Endothelial cell (in vitro differentiated cells): ENCODE measurements around the gene KCNH4. TPM values are rescaled to one million over a fixed set of nuclear protein-coding genes. Genes with fewer than 3 reads are reported as not detected.

ENCODE experiments used
- DNase-seq: peaks from one replicate; pipeline ENCODE4 v3.0.0; 2021; ENCODE audit warnings: low spot score
- H3K27ac Mint-ChIP-seq: one replicate; pipeline ENCODE4 v1.8.0; 2021; ENCODE audit warnings: mixed read lengths, inconsistent platforms; ENCODE audit not compliant: unreplicated experiment
- H3K27me3 Mint-ChIP-seq: one replicate; pipeline ENCODE4 v1.8.0; 2021; ENCODE audit warnings: mild to moderate bottlenecking, moderate library complexity, mixed read lengths, inconsistent platforms; ENCODE audit not compliant: unreplicated experiment
- H3K36me3 Mint-ChIP-seq: one replicate; pipeline ENCODE4 v1.8.0; 2021; ENCODE audit warnings: mild to moderate bottlenecking, low read depth, mixed read lengths, inconsistent platforms; ENCODE audit not compliant: unreplicated experiment
- H3K4me1 Mint-ChIP-seq: one replicate; pipeline ENCODE4 v1.8.0; 2021; ENCODE audit warnings: mild to moderate bottlenecking, mixed read lengths, inconsistent platforms; ENCODE audit not compliant: unreplicated experiment
- H3K4me3 Mint-ChIP-seq: one replicate; pipeline ENCODE4 v1.8.0; 2021; ENCODE audit warnings: mild to moderate bottlenecking, mixed read lengths, inconsistent platforms; ENCODE audit not compliant: unreplicated experiment
- H3K9me3 Mint-ChIP-seq: one replicate; pipeline ENCODE4 v1.8.0; 2021; ENCODE audit warnings: mixed read lengths, inconsistent platforms; ENCODE audit not compliant: unreplicated experiment
- total RNA-seq: library from RNA; stranded (reverse); fragmentation: NEBNext Ultra II Directional; extraction: Animal tissue kit (Norgen Biotek cat#: 25700); gene quantifications from one replicate; pipeline ENCODE4 v1.2.1, GENCODE V29; 2021; ENCODE audit not compliant: unreplicated experiment
- TF ChIP-seq, protein P1 (sequence below): fragments of 200-600 bp; sonication (generic); IDR thresholded peaks from one replicate; pipeline ENCODE4 v1.5.0; 2021; ENCODE audit warnings: antibody characterized with exemption; ENCODE audit not compliant: unreplicated experiment

KCNH4 gene
- total RNA-seq, 1 donor from 2014 or later = 0.08 TPM

DNA sequence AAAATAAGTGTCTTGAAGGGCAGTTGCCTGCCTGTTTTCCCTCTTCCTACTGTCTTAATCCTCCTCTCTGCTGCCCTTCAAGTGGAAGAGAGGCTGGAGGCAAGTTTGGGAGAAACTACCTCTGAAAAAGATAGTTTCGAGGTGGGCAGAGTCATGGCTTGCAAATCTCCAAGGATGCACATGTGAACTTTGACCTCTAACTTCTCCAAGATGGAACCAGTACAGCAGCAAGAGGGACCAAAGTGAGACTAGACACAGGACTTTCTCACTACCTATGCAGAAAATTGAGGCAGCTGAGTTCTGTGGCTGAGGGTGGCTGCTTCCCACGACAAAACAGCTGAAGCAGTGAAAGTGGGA lies 887 bp upstream of the KCNH4 start:
- DNase-seq = no peak
- peaks cover 14% of the 10 kb centered on the region for H3K27me3 Mint-ChIP-seq

DNA sequence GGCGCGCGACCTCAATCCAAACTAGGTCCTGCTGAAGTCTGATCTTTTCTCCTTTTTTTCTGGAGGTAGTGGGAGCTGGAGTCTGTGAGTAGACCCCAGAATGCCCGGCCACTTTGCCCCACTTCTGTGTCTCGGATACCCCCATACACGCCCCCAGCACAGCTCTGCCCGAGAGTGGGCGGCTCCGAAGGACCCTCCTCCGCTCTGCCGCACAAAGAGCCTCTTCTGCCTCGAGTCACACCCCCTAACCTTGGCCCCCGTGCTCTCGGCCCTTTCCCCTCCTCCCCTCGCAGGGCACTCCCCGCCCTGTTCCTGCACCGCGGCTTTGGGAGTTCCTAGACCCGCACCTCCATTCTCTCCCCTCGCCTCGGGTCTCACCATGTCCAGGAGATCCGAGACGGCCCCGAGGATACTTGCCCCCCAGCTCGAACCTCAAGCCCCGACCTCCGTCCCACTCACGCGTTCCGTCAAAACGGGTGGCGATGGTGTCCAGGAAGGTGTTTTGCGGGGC lies 476 bp downstream of the KCNH4 start:
- Mint-ChIP-seq H3K9me3 (no peaks in the 10 kb centered on the region), H3K27ac (no peak overlapping the region), H3K4me1 (peaks cover 24% of the 10 kb centered on the region), H3K4me3 (no peak overlapping the region), H3K36me3 (no peaks in the 10 kb centered on the region), H3K27me3 (peaks cover 20% of the 10 kb centered on the region)
- TF ChIP-seq, protein P1, sequence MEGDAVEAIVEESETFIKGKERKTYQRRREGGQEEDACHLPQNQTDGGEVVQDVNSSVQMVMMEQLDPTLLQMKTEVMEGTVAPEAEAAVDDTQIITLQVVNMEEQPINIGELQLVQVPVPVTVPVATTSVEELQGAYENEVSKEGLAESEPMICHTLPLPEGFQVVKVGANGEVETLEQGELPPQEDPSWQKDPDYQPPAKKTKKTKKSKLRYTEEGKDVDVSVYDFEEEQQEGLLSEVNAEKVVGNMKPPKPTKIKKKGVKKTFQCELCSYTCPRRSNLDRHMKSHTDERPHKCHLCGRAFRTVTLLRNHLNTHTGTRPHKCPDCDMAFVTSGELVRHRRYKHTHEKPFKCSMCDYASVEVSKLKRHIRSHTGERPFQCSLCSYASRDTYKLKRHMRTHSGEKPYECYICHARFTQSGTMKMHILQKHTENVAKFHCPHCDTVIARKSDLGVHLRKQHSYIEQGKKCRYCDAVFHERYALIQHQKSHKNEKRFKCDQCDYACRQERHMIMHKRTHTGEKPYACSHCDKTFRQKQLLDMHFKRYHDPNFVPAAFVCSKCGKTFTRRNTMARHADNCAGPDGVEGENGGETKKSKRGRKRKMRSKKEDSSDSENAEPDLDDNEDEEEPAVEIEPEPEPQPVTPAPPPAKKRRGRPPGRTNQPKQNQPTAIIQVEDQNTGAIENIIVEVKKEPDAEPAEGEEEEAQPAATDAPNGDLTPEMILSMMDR = no peak
- DNase-seq = no peak

More for the DNA sequence above, 887 bp upstream of the KCNH4 start:
- Mint-ChIP-seq H3K4me3 (no peak overlapping the region), H3K36me3 (no peaks in the 10 kb centered on the region), H3K4me1 (peaks cover 30% of the 10 kb centered on the region), H3K9me3 (no peaks in the 10 kb centered on the region), H3K27ac (no peak overlapping the region)
- TF ChIP-seq, protein P1 = no peak

- Mint-ChIP-seq H3K27ac (no peak overlapping the region), H3K27me3 (peaks cover 22% of the 10 kb centered on the region), H3K36me3 (peaks cover 2% of the 10 kb centered on the region), H3K4me1 (peaks cover 23% of the 10 kb centered on the region), H3K9me3 (no peaks in the 10 kb centered on the region), H3K4me3 (no peak overlapping the region)
- DNase-seq = peak; percentile 71
- TF ChIP-seq, protein P1 = no peak
These were observed 981 bp downstream of the KCNH4 start for GRCh38 chr17:42179911-42180410.

DNA sequence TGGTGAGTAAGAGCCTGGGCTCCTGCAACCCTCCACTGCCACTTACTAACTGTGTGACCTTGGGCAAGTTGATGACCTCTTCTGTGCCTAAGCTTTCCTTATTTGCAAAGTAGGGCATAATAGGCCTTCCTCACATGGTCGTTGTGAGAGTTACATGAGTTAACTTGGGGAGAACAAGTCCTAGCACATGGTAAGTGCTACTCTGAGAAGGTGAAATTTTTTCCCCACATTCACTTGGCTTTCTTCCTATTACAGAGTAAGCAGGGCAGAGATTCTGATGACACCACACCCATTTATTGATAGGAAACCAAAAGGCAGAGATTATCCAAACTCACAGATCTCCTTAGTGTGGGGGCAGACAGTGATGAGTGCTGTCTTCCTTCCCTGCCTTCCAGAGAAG lies 1.6 kb downstream of the KCNH4 start:
- no peak overlapping the region for H3K27ac Mint-ChIP-seq
- DNase-seq = no peak
- H3K36me3 Mint-ChIP-seq = peaks cover 5% of the 10 kb centered on the region
- H3K4me3 Mint-ChIP-seq = peak overlapping the region; percentile 53
- peaks cover 18% of the 10 kb centered on the region for H3K4me1 Mint-ChIP-seq
- no peaks in the 10 kb centered on the region for H3K9me3 Mint-ChIP-seq
- TF ChIP-seq, protein P1 = no peak
- H3K27me3 Mint-ChIP-seq = peaks cover 22% of the 10 kb centered on the region

DNA sequence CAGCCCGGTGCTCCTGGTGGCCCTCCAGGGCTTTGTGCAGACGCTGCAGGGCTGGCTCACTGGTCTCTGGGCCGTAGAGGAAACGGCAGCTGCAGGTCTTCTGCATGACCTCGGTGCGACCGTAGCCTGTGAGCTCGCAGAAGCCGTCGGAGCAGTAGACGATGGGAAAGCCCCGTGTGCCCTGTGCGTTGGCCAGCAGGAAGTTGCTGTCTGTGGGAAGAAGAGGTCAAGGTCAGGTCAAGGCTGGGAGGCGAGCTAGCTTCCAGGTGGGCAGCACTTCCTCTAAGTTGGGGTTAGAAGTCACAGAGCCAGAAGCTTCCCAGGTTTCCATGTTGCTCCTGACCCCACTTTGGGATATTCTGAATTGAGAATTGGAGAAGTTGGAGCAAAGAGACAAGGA lies 2.1 kb downstream of the KCNH4 start:
- H3K27me3 Mint-ChIP-seq = peaks cover 22% of the 10 kb centered on the region
- TF ChIP-seq, protein P1 = no peak
- peaks cover 18% of the 10 kb centered on the region for H3K4me1 Mint-ChIP-seq
- no peaks in the 10 kb centered on the region for H3K9me3 Mint-ChIP-seq
- H3K36me3 Mint-ChIP-seq = peaks cover 5% of the 10 kb centered on the region
- no peak for DNase-seq
- no peak overlapping the region for H3K4me3 Mint-ChIP-seq
- H3K27ac Mint-ChIP-seq = no peak overlapping the region
